B cell (primary cell): ENCODE measurements around the gene RET. TPM values are rescaled to one million over a fixed set of nuclear protein-coding genes. Genes with fewer than 3 reads are reported as not detected.

Source experiments
- ATAC-seq: fragments of 200-7000 bp; cut with Tn5 transposase; one replicate; pipeline ENCODE4 v1.10.0; 2021; ENCODE audit warnings: low read depth, mild to moderate bottlenecking, moderate number of reproducible peaks, moderate library complexity
- CTCF ChIA-PET: fragments of 350-600 bp; sonication (Branson Sonifier 250); formaldehyde crosslinking; loops from one replicate; lab custom pipeline; 2021; ENCODE audit warnings: antibody characterized with exemption, inconsistent platforms; lab: Charles Lee
- POLR2A ChIA-PET: fragments of 350-600 bp; sonication (Branson Sonifier 250); formaldehyde crosslinking; loops from one replicate; lab custom pipeline; 2021; ENCODE audit warnings: antibody characterized with exemption; lab: Charles Lee
- DNase-seq: peaks from one replicate; pipeline ENCODE4 v3.0.0; 2013
- H2AFZ ChIP-seq: 2 replicates; pipeline ENCODE4 v1.6.1; 2012; ENCODE audit warnings: mild to moderate bottlenecking, low read depth, low read length; ENCODE audit not compliant: insufficient read depth, poor library complexity, severe bottlenecking
- H3K27ac ChIP-seq, 2 donors: 1 replicate in 1 of 2; 2 replicates in 1 of 2; pipeline ENCODE4 v1.5.1; 2012 to 2013; ENCODE audit warnings: low read length in 2 of 2, mild to moderate bottlenecking in 2 of 2, moderate library complexity in 1 of 2
- H3K27me3 ChIP-seq, 4 experiments: fragments of 200-600 bp in 1 of 4; sonication (generic) in 1 of 4; replicated peaks in 1 of 4; 1 replicate in 2 of 4; 2 replicates in 2 of 4; pipeline versions ENCODE4 v1.6.1 to v1.7.0; 2013 to 2016; ENCODE audit warnings: low read length in 3 of 4, mild to moderate bottlenecking in 2 of 4, mixed read lengths in 1 of 4, moderate library complexity in 1 of 4; ENCODE audit not compliant: insufficient read depth in 4 of 4, control insufficient read depth in 3 of 4; ENCODE audit errors: control extremely low read depth in 1 of 4
- H3K36me3 ChIP-seq, 2 experiments: replicated peaks in 1 of 2; 1 replicate in 1 of 2; 2 replicates in 1 of 2; pipeline versions ENCODE4 v1.6.1 to v1.7.1; 2013; ENCODE audit warnings: low read length in 1 of 2; ENCODE audit not compliant: insufficient read depth in 2 of 2, control insufficient read depth in 1 of 2; ENCODE audit errors: control extremely low read depth in 1 of 2, extremely low read depth in 1 of 2
- H3K4me1 ChIP-seq, 2 donors: fragments of 200-600 bp in 1 of 2; sonication (generic) in 1 of 2; 1 replicate in 1 of 2; 2 replicates in 1 of 2; pipeline versions ENCODE4 v1.5.1 to v1.6.1; 2013 to 2017; ENCODE audit warnings: low read length in 2 of 2; ENCODE audit not compliant: control insufficient read depth in 2 of 2, insufficient read depth in 2 of 2
- H3K4me2 ChIP-seq: replicated peaks from 2 replicates; pipeline ENCODE3; 2012; ENCODE audit warnings: mild to moderate bottlenecking, low read depth, low read length; ENCODE audit not compliant: poor library complexity, severe bottlenecking
- H3K4me3 ChIP-seq, 5 experiments: fragments of 200-600 bp in 1 of 5; sonication (generic) in 1 of 5; 1 replicate in 3 of 5; 2 replicates in 2 of 5; pipeline versions ENCODE4 v1.5.1 to v1.7.0; 2011 to 2016; ENCODE audit warnings: low read length in 4 of 5, mild to moderate bottlenecking in 4 of 5, low read depth in 2 of 5, control low read depth in 1 of 5, moderate library complexity in 1 of 5; ENCODE audit not compliant: insufficient read depth in 1 of 5; ENCODE audit errors: control extremely low read depth in 1 of 5, extremely low read depth in 1 of 5
- H3K79me2 ChIP-seq: fragments of 200-600 bp; sonication (generic); one replicate; pipeline ENCODE4 v1.6.0; 2016; ENCODE audit warnings: low read length; ENCODE audit not compliant: control insufficient read depth, insufficient read depth
- H3K9ac ChIP-seq: fragments of 200-600 bp; sonication (generic); 2 replicates; pipeline ENCODE4 v1.6.1; 2017; ENCODE audit warnings: mild to moderate bottlenecking, low read length, moderate library complexity
- H3K9me3 ChIP-seq, 3 donors: one replicate each; pipeline versions ENCODE4 v1.6.1 to v1.7.1; 2013; ENCODE audit warnings: low read length in 2 of 3; ENCODE audit not compliant: control insufficient read depth in 2 of 3, insufficient read depth in 1 of 3; ENCODE audit errors: control extremely low read depth in 1 of 3
- H4K20me1 ChIP-seq: 2 replicates; pipeline ENCODE4 v1.6.0; 2012; ENCODE audit warnings: mild to moderate bottlenecking, low read length; ENCODE audit not compliant: insufficient read depth, control insufficient read depth, poor library complexity, severe bottlenecking
- H3K27ac Mint-ChIP-seq: one replicate; pipeline ENCODE4 v1.8.0; 2021; ENCODE audit warnings: mixed read lengths
- H3K27me3 Mint-ChIP-seq: one replicate; pipeline ENCODE4 v1.8.0; 2021; ENCODE audit warnings: mixed read lengths
- H3K4me1 Mint-ChIP-seq: one replicate; pipeline ENCODE4 v1.8.0; 2021; ENCODE audit warnings: mixed read lengths
- H3K4me3 Mint-ChIP-seq: one replicate; pipeline ENCODE4 v1.8.0; 2021; ENCODE audit warnings: mixed read lengths
- H3K9me3 Mint-ChIP-seq: one replicate; pipeline ENCODE4 v1.8.0; 2022; ENCODE audit warnings: mixed read lengths; ENCODE audit not compliant: insufficient read depth
- CTCF ChIP-seq: fragments of 200-600 bp; IDR thresholded peaks from one replicate; pipeline ENCODE4 v1.8.0; 2022; ENCODE audit warnings: antibody characterized with exemption, mild to moderate bottlenecking
- EZH2 ChIP-seq: IDR thresholded peaks from 2 replicates; pipeline ENCODE4 v1.6.1; 2012; ENCODE audit warnings: borderline replicate concordance, low read depth, mild to moderate bottlenecking, moderate library complexity, low read length; ENCODE audit not compliant: insufficient read depth, poor library complexity, severe bottlenecking
- WGBS: methylation state at CpG from one replicate; pipeline ENCODE4 v1.1.5; 2013; ENCODE audit warnings: missing lambda C conversion rate; ENCODE audit not compliant: insufficient coverage; 5-methylcytosine and 5-hydroxymethylcytosine counted together
- intact Hi-C: fragments of 100-400 bp; cut with micrococcal nuclease; formaldehyde crosslinking; loops from one replicate; pipeline ENCODE4 v1.10.0; 2022
- polyA plus RNA-seq: library from polyadenylated mRNA; depleted of rRNA; stranded (reverse); fragments of >200 nt; gene quantifications from 2 replicates; pipeline ENCODE4 v1.2.3, GENCODE V29; 2012
- total RNA-seq, 2 donors: library from RNA; stranded (reverse); fragments of 120-200 nt in 1 of 2; gene quantifications; 1 replicate in 1 of 2; 2 replicates in 1 of 2; pipeline versions ENCODE4 v1.2.3 to v1.2.4, GENCODE V29; 2013 to 2022

Gene RET
- total and polyA plus RNA-seq, 2 donors (not counting 1 experiment from before 2014, with no cell fraction given): 0.16 to 0.27 TPM

GRCh38 chr10:43062402-43063160, 14.3 kb upstream of the RET start:
- intact Hi-C loops: no loop called here
- no peak overlapping the region for H3K27ac Mint-ChIP-seq
- Histone ChIP-seq H3K4me2 (no peak overlapping the region), H3K9ac (no peak overlapping the region), H3K4me3 (no peak overlapping the region), H3K79me2 (no peaks in the 10 kb centered on the region), H3K36me3 (no peaks in the 10 kb centered on the region), H3K27me3 (peaks cover 0 to 2% (median 0%) of the 10 kb centered on the region in 4 experiments), H4K20me1 (no peaks in the 10 kb centered on the region), H2AFZ (no peak overlapping the region), H3K9me3 (no peaks in the 10 kb centered on the region), H3K4me1 (no peaks in the 10 kb centered on the region), H3K27ac (no peak overlapping the region)
- ATAC-seq (no peak), DNase-seq (no peak)
- no peaks in the 10 kb centered on the region for H3K9me3 Mint-ChIP-seq
- WGBS: 90% methylated on average over 18 of the region's 18 CpGs
- ChIA-PET CTCF (no interaction called here), POLR2A (no interaction called here)
- TF ChIP-seq EZH2 (no peak), CTCF (no peak)
- H3K27me3 Mint-ChIP-seq: peaks cover 15% of the 10 kb centered on the region
- H3K4me1 Mint-ChIP-seq: no peaks in the 10 kb centered on the region
- H3K4me3 Mint-ChIP-seq: no peak overlapping the region

- Mint-ChIP-seq H3K27ac (no peak overlapping the region), H3K4me3 (no peak overlapping the region), H3K27me3 (peaks cover 4% of the 10 kb centered on the region), H3K9me3 (no peaks in the 10 kb centered on the region), H3K4me1 (no peaks in the 10 kb centered on the region)
- no peak overlapping the region for H2AFZ ChIP-seq
- POLR2A ChIA-PET: no interaction called here
- H3K9me3 ChIP-seq: no peaks in the 10 kb centered on the region
- H3K9ac ChIP-seq: no peak overlapping the region
- 83% methylated on average over 9 of the region's 11 CpGs for WGBS
- no peaks in the 10 kb centered on the region for H3K27me3 ChIP-seq
- H3K79me2 ChIP-seq: no peaks in the 10 kb centered on the region
- no peak overlapping the region for H3K4me3 ChIP-seq
- intact Hi-C loops: no loop called here
- no peak overlapping the region for H3K27ac ChIP-seq
- ATAC-seq (no peak), DNase-seq (no peak)
- H3K36me3 ChIP-seq: no peaks in the 10 kb centered on the region
- H3K4me1 ChIP-seq: no peaks in the 10 kb centered on the region
- CTCF ChIA-PET: no interaction called here
- no peak overlapping the region for H3K4me2 ChIP-seq
- H4K20me1 ChIP-seq: no peaks in the 10 kb centered on the region
- TF ChIP-seq EZH2 (no peak), CTCF (no peak)
These were observed 12.4 kb upstream of the RET start for GRCh38 chr10:43064331-43065075.
